Mesendoderm (in vitro differentiated cells): ENCODE measurements around the gene SEMA6C. TPM values are rescaled to one million over a fixed set of nuclear protein-coding genes. Genes with fewer than 3 reads are reported as not detected.
"Not testable (repeated sequence)": the region's sequence is repeated elsewhere in the genome, so short reads cannot be mapped to it uniquely, and the experiment has no call there.

ENCODE experiments used
- DNase-seq: peaks from one replicate; pipeline ENCODE4 v3.0.0; 2013
- H2AK5ac ChIP-seq: 2 replicates; pipeline ENCODE4 v1.6.1; 2013; ENCODE audit warnings: low read length, inconsistent platforms
- H2BK120ac ChIP-seq: 2 replicates; pipeline ENCODE4 v1.6.1; 2013; ENCODE audit warnings: low read depth, mild to moderate bottlenecking, low read length, moderate library complexity, mixed read lengths
- H2BK15ac ChIP-seq: replicated peaks from 2 replicates; pipeline ENCODE4 v1.6.1; 2013; ENCODE audit warnings: low read depth, mild to moderate bottlenecking, moderate library complexity
- H2BK5ac ChIP-seq: 2 replicates; pipeline ENCODE4 v1.6.1; 2013; ENCODE audit warnings: low read length, inconsistent platforms
- H3K18ac ChIP-seq: 2 replicates; pipeline ENCODE4 v1.6.1; 2013; ENCODE audit warnings: mild to moderate bottlenecking, low read length, mixed read lengths
- H3K23ac ChIP-seq: one replicate; pipeline ENCODE4 v1.6.1; 2013; ENCODE audit warnings: low read length
- H3K27ac ChIP-seq: 2 replicates; pipeline ENCODE4 v1.5.1; 2013; ENCODE audit warnings: low read depth, mild to moderate bottlenecking, inconsistent platforms, low read length, moderate library complexity
- H3K27me3 ChIP-seq: 2 replicates; pipeline ENCODE4 v1.6.1; 2013; ENCODE audit warnings: low read length, control low read depth, mild to moderate bottlenecking, inconsistent platforms; ENCODE audit not compliant: insufficient read depth, poor library complexity
- H3K36me3 ChIP-seq: 2 replicates; pipeline ENCODE4 v1.6.1; 2013; ENCODE audit warnings: low read length, inconsistent platforms; ENCODE audit not compliant: control insufficient read depth, insufficient read depth
- H3K4ac ChIP-seq: one replicate; pipeline ENCODE4 v1.6.1; 2013; ENCODE audit warnings: low read depth, mild to moderate bottlenecking, low read length, moderate library complexity
- H3K4me1 ChIP-seq: 2 replicates; pipeline ENCODE4 v1.6.1; 2013; ENCODE audit warnings: low read depth, low read length, inconsistent platforms; ENCODE audit not compliant: control insufficient read depth
- H3K4me2 ChIP-seq: 2 replicates; pipeline ENCODE4 v1.6.1; 2013; ENCODE audit warnings: low read length
- H3K4me3 ChIP-seq: 2 replicates; pipeline ENCODE4 v1.5.1; 2013; ENCODE audit warnings: mild to moderate bottlenecking, low read length
- H3K56ac ChIP-seq: one replicate; pipeline ENCODE4 v1.6.1; 2013; ENCODE audit warnings: low read length
- H3K79me1 ChIP-seq: 2 replicates; pipeline ENCODE4 v1.6.1; 2013; ENCODE audit warnings: low read length, inconsistent platforms
- H3K79me2 ChIP-seq: 2 replicates; pipeline ENCODE4 v1.6.1; 2013; ENCODE audit warnings: mild to moderate bottlenecking, low read length; ENCODE audit not compliant: control insufficient read depth, insufficient read depth
- H3K9ac ChIP-seq: 2 replicates; pipeline ENCODE4 v1.6.1; 2013; ENCODE audit warnings: low read length, inconsistent platforms
- H4K5ac ChIP-seq: one replicate; pipeline ENCODE4 v1.6.1; 2013; ENCODE audit warnings: low read length
- H4K8ac ChIP-seq: one replicate; pipeline ENCODE4 v1.6.1; 2013; ENCODE audit warnings: low read depth, mild to moderate bottlenecking, control low read depth, low read length, moderate library complexity
- WGBS: extraction: QIAGEN DNeasy Blood & Tissue Kit; methylation state at CpG from one replicate; pipeline ENCODE4 v1.1.7; 2013; ENCODE audit warnings: low lambda C conversion rate, missing lambda C conversion rate; ENCODE audit not compliant: insufficient coverage; ENCODE audit errors: extremely low coverage; 5-methylcytosine and 5-hydroxymethylcytosine counted together
- polyA plus RNA-seq, 2 experiments: library from polyadenylated mRNA; stranded (reverse); fragments of 200-250 nt; gene quantifications; one replicate each; pipeline ENCODE4 v1.2.3, GENCODE V29; 2013

Gene SEMA6C
- 5.3 TPM for polyA plus RNA-seq (2013, experiment 1 of 2)
- 5.7 TPM for polyA plus RNA-seq (2013, experiment 2 of 2)

GRCh38 chr1:151146412-151147131 is at the start of gene SEMA6C:
TSS of gene SEMA6C (minus strand) at chr1:151146631. CDS start at chr1:151142621, 4,010 bp downstream.
- H3K27ac ChIP-seq = no peak within 1 kb of the TSS
- no peaks in the 10 kb centered on the region for H3K27me3 ChIP-seq
- H2BK5ac ChIP-seq = no peak within 1 kb of the TSS
- peak within 1 kb of the TSS; percentile 25 for H3K4ac ChIP-seq
- no CpG with 5 or more reads among the region's 61 CpGs for WGBS
- peak; percentile 95 for DNase-seq
- peak within 1 kb of the TSS; percentile 94 for H3K4me2 ChIP-seq
- no peak within 1 kb of the TSS for H2AK5ac ChIP-seq
- no peak within 1 kb of the TSS for H2BK15ac ChIP-seq
- peaks cover 22% of the 10 kb centered on the region for H3K4me1 ChIP-seq
- H3K23ac ChIP-seq = peak within 1 kb of the TSS; percentile 37
- peak within 1 kb of the TSS; percentile 89 for H3K4me3 ChIP-seq
- H4K5ac ChIP-seq = no peak within 1 kb of the TSS
- H4K8ac ChIP-seq = no peak within 1 kb of the TSS
- H3K36me3 ChIP-seq = no peaks in the 10 kb centered on the region
- no peaks in the 10 kb centered on the region for H3K79me2 ChIP-seq
- H3K18ac ChIP-seq = peak within 1 kb of the TSS; percentile 11
- H3K9ac ChIP-seq = peak within 1 kb of the TSS; percentile 93
- no peak within 1 kb of the TSS for H2BK120ac ChIP-seq
- peak within 1 kb of the TSS; percentile 94 for H3K56ac ChIP-seq
- peaks cover 2% of the 10 kb centered on the region for H3K79me1 ChIP-seq

- not testable (repeated sequence) for H2AK5ac ChIP-seq, H3K27me3 ChIP-seq, H3K18ac ChIP-seq, H3K4me3 ChIP-seq, H3K79me1 ChIP-seq, H2BK5ac ChIP-seq, H3K23ac ChIP-seq, H3K56ac ChIP-seq, H2BK15ac ChIP-seq, H3K4me2 ChIP-seq, H3K36me3 ChIP-seq, H3K9ac ChIP-seq, H4K5ac ChIP-seq, H3K4ac ChIP-seq, H2BK120ac ChIP-seq, H3K27ac ChIP-seq, H4K8ac ChIP-seq, H3K4me1 ChIP-seq
- peak; percentile 62 for DNase-seq
- peaks cover 16% of the 10 kb centered on the region for H3K79me2 ChIP-seq
- WGBS = no CpG with 5 or more reads among the region's 17 CpGs
Measured at GRCh38 chr1:151194894-151195594, 48.6 kb upstream of the SEMA6C start.

DNA sequence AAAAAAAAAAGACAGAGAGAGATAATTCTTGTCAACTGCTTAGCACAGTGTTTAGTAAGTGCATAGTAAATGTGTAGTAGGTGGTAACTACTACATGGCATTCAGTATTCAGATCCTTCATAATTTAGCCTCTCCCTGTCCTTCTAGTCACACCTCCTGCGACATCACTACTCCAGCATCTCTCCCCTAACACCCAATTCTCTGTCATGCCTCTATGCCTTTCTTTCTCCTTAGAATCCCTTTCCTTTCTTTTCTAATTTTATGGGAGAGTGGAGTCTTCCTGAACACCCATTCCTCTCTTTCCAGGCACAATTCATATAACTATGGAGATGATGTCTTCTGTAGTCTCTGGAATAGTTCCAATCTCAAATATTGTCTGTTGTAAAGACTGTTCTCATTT is 47.4 kb upstream of the SEMA6C start:
- H4K5ac ChIP-seq = no peak overlapping the region
- no peak overlapping the region for H3K4me3 ChIP-seq
- H3K36me3 ChIP-seq = no peaks in the 10 kb centered on the region
- no CpG with 5 or more reads among the region's 1 CpG for WGBS
- H3K4me2 ChIP-seq = no peak overlapping the region
- H3K4me1 ChIP-seq = no peaks in the 10 kb centered on the region
- H3K23ac ChIP-seq = no peak overlapping the region
- H2BK15ac ChIP-seq = no peak overlapping the region
- no peak overlapping the region for H3K27ac ChIP-seq
- no peak overlapping the region for H2BK120ac ChIP-seq
- H3K79me2 ChIP-seq = peaks cover 11% of the 10 kb centered on the region
- no peak overlapping the region for H3K56ac ChIP-seq
- no peak overlapping the region for H3K4ac ChIP-seq
- H2AK5ac ChIP-seq = no peak overlapping the region
- no peaks in the 10 kb centered on the region for H3K79me1 ChIP-seq
- H4K8ac ChIP-seq = no peak overlapping the region
- no peak overlapping the region for H2BK5ac ChIP-seq
- DNase-seq = no peak
- no peaks in the 10 kb centered on the region for H3K27me3 ChIP-seq
- H3K18ac ChIP-seq = no peak overlapping the region
- H3K9ac ChIP-seq = no peak overlapping the region

- peaks cover 4% of the 10 kb centered on the region for H3K79me1 ChIP-seq
- no peak overlapping the region for H4K8ac ChIP-seq
- no peak overlapping the region for H2AK5ac ChIP-seq
- no peak overlapping the region for H3K4ac ChIP-seq
- no peak overlapping the region for H3K23ac ChIP-seq
- no peak overlapping the region for H2BK15ac ChIP-seq
- H4K5ac ChIP-seq = no peak overlapping the region
- no peak overlapping the region for H3K18ac ChIP-seq
- no peaks in the 10 kb centered on the region for H3K27me3 ChIP-seq
- DNase-seq = no peak
- no peak overlapping the region for H3K27ac ChIP-seq
- no peak overlapping the region for H2BK5ac ChIP-seq
- no peak overlapping the region for H3K56ac ChIP-seq
- peaks cover 11% of the 10 kb centered on the region for H3K79me2 ChIP-seq
- no peak overlapping the region for H3K4me2 ChIP-seq
- no peak overlapping the region for H3K9ac ChIP-seq
- H3K36me3 ChIP-seq = no peaks in the 10 kb centered on the region
- WGBS = no CpG with 5 or more reads among the region's 6 CpGs
- no peak overlapping the region for H2BK120ac ChIP-seq
- no peak overlapping the region for H3K4me3 ChIP-seq
- H3K4me1 ChIP-seq = no peaks in the 10 kb centered on the region
Measured at GRCh38 chr1:151193304-151193703, 46.9 kb upstream of the SEMA6C start.

DNA sequence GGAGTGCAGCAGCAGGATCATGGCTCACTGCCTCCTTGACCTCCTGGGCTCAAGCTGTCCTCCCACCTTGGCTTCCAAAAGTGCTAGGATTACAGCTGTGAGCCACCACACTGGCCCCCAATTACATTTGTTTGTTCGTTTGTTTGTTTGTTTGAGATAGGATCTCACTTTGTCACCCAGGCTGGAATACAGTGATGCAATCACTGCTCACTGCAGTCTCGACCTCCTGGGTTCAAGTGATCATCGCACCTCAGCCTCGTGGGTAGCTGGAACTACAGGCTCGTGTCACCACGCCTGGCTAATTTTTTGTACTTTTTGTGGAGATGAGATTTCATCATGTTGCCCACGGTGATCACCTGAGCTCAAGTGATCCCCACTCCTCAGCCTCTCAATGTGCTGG is 45.6 kb upstream of the SEMA6C start:
- no peak overlapping the region for H3K4me2 ChIP-seq
- H3K79me2 ChIP-seq = peaks cover 12% of the 10 kb centered on the region
- H3K27me3 ChIP-seq = no peaks in the 10 kb centered on the region
- no peak overlapping the region for H3K56ac ChIP-seq
- H2BK15ac ChIP-seq = no peak overlapping the region
- no peak overlapping the region for H3K27ac ChIP-seq
- no peak overlapping the region for H2AK5ac ChIP-seq
- no peak overlapping the region for H2BK5ac ChIP-seq
- H3K4me1 ChIP-seq = no peaks in the 10 kb centered on the region
- DNase-seq = no peak
- WGBS = no CpG with 5 or more reads among the region's 7 CpGs
- peaks cover 7% of the 10 kb centered on the region for H3K79me1 ChIP-seq
- no peak overlapping the region for H3K4me3 ChIP-seq
- H4K8ac ChIP-seq = no peak overlapping the region
- H2BK120ac ChIP-seq = no peak overlapping the region
- no peak overlapping the region for H3K23ac ChIP-seq
- no peak overlapping the region for H3K4ac ChIP-seq
- H3K18ac ChIP-seq = no peak overlapping the region
- no peak overlapping the region for H4K5ac ChIP-seq
- no peaks in the 10 kb centered on the region for H3K36me3 ChIP-seq
- H3K9ac ChIP-seq = no peak overlapping the region
